Keratinocyte (primary cell): ENCODE results near the gene DRD1. TPM values are rescaled to one million over a fixed set of nuclear protein-coding genes. Genes with fewer than 3 reads are reported as not detected.

ENCODE experiments used
- DNase-seq: peaks from one replicate; pipeline ENCODE4 v3.0.0-alpha.2; 2011; ENCODE audit warnings: low read depth, missing footprints, low spot score
- FAIRE-seq: peaks from 2 replicates; lab custom pipeline; 2011; peaks lifted over from hg19 to GRCh38; lab: Jason Lieb, UNC
- H2AFZ ChIP-seq: 2 replicates; pipeline ENCODE4 v1.6.0; 2012; ENCODE audit warnings: low read length, control low read depth, inconsistent platforms; ENCODE audit not compliant: control insufficient read depth
- H3K27ac ChIP-seq: 2 replicates; pipeline ENCODE4 v1.5.1; 2011; ENCODE audit warnings: low read length; ENCODE audit not compliant: control insufficient read depth, insufficient read depth
- H3K27me3 ChIP-seq: 3 replicates; pipeline ENCODE4 v1.6.0; 2011; ENCODE audit warnings: low read length; ENCODE audit not compliant: control insufficient read depth, insufficient read depth; ENCODE audit errors: extremely low read depth
- H3K36me3 ChIP-seq, 2 experiments: 2 replicates in 1 of 2; 3 replicates in 1 of 2; pipeline ENCODE4 v1.5.1; 2011; ENCODE audit warnings: low read length in 2 of 2, mild to moderate bottlenecking in 1 of 2; ENCODE audit not compliant: control insufficient read depth in 2 of 2, insufficient read depth in 2 of 2; ENCODE audit errors: extremely low read depth in 1 of 2
- H3K4me1 ChIP-seq: 3 replicates; pipeline ENCODE4 v1.5.1; 2011; ENCODE audit warnings: low read length; ENCODE audit not compliant: control insufficient read depth, insufficient read depth; ENCODE audit errors: extremely low read depth
- H3K4me2 ChIP-seq: 3 replicates; pipeline ENCODE4 v1.6.0; 2011; ENCODE audit warnings: low read depth, low read length; ENCODE audit not compliant: control insufficient read depth, insufficient read depth; ENCODE audit errors: extremely low read depth
- H3K4me3 ChIP-seq, 3 experiments: fragments of 200-600 bp in 1 of 3; sonication (generic) in 1 of 3; 2 replicates in 2 of 3; 3 replicates in 1 of 3; pipeline ENCODE4 v1.5.1; 2011 to 2016; ENCODE audit warnings: low read length in 3 of 3, mild to moderate bottlenecking in 3 of 3, control low read depth in 2 of 3, inconsistent platforms in 1 of 3, low read depth in 1 of 3, mixed read lengths in 1 of 3, mixed run types in 1 of 3, moderate library complexity in 1 of 3; ENCODE audit not compliant: control insufficient read depth in 2 of 3, insufficient read depth in 2 of 3; ENCODE audit errors: extremely low read depth in 1 of 3
- H3K79me2 ChIP-seq: 2 replicates; pipeline ENCODE4 v1.6.0; 2012; ENCODE audit warnings: low read length; ENCODE audit not compliant: control insufficient read depth, insufficient read depth
- H3K9ac ChIP-seq: 3 replicates; pipeline ENCODE4 v1.6.0; 2011; ENCODE audit warnings: low read length; ENCODE audit not compliant: control insufficient read depth, insufficient read depth; ENCODE audit errors: extremely low read depth
- H3K9me1 ChIP-seq: 3 replicates; pipeline ENCODE4 v1.6.0; 2011; ENCODE audit warnings: low read length; ENCODE audit not compliant: control insufficient read depth, insufficient read depth; ENCODE audit errors: extremely low read depth
- H3K9me3 ChIP-seq: 2 replicates; pipeline ENCODE4 v1.5.1; 2012; ENCODE audit warnings: low read depth, low read length; ENCODE audit not compliant: control insufficient read depth
- H4K20me1 ChIP-seq: 3 replicates; pipeline ENCODE4 v1.6.0; 2011; ENCODE audit warnings: low read length; ENCODE audit not compliant: control insufficient read depth, insufficient read depth; ENCODE audit errors: extremely low read depth
- EZH2 ChIP-seq: IDR thresholded peaks from one replicate; pipeline ENCODE4 v1.6.1; 2012; ENCODE audit warnings: inconsistent platforms, mild to moderate bottlenecking, low read length, moderate library complexity
- dilution Hi-C: fragments of 300-500 bp; cut with MboI; formaldehyde crosslinking; loops from one replicate; pipeline ENCODE4 v1.7.0; 2020; ENCODE audit warnings: low sequenced_read_pairs; ENCODE audit not compliant: extremely low pct_ligation_motif_present
- polyA plus RNA-seq, 5 experiments: library from polyadenylated mRNA; depleted of rRNA in 3 of 5; stranded (reverse) in 3 of 5; stranded (forward) in 1 of 5; unstranded in 1 of 5; fragments of >200 nt; gene quantifications; 1 replicate in 1 of 5; 2 replicates in 3 of 5; 3 replicates in 1 of 5; pipeline versions ENCODE4 v1.2.1 to v1.2.3, GENCODE V29; 2011 to 2012; ENCODE audit warnings: missing spikeins in 2 of 5, low read depth in 1 of 5, low replicate concordance in 1 of 5
- TF ChIP-seq, protein P1 (sequence below), 3 experiments: IDR thresholded peaks in 1 of 3; conservative IDR thresholded peaks in 1 of 3; optimal IDR thresholded peaks in 1 of 3; 2 replicates in 2 of 3; 3 replicates in 1 of 3; pipeline versions ENCODE3 to v1.5.1; 2011; ENCODE audit warnings: low read length in 3 of 3, mild to moderate bottlenecking in 3 of 3, moderate library complexity in 2 of 3, control low read depth in 1 of 3, inconsistent platforms in 1 of 3; ENCODE audit not compliant: insufficient read depth in 2 of 3; ENCODE audit errors: extremely low read depth in 1 of 3

The DRD1 gene
- polyA plus RNA-seq, 1 donor (not counting 4 experiments of a cell fraction or from before 2014, with no cell fraction given), result not detected

DNA sequence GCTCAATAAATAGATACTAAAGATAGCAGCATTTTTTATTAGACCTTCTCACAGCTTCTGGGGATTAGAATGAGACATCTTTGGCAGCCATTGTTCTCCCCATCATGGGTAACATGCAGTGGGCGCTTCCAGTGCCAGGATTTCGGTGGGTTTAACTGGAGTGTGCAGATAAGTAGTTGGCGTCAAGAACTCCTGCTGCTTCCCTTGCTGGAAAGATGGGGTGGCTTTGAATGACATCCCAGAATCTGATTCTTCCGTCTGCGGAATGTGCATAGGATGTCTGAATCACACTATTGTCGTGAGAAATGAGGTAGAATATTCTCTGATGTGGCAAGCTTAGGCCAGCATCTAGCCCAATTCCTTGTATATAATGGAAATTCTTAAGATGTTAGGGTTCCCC is 41.6 kb upstream of the DRD1 start:
- no peak for FAIRE-seq
- dilution Hi-C loops, result no loop called here
- H3K9me1 ChIP-seq, result no peaks in the 10 kb centered on the region
- no peak for DNase-seq
- peaks cover 100% of the 10 kb centered on the region for H3K79me2 ChIP-seq
- peaks cover 7% of the 10 kb centered on the region for H4K20me1 ChIP-seq
- H3K4me2 ChIP-seq, result no peak overlapping the region
- no peak overlapping the region for H3K4me3 ChIP-seq
- no peaks in the 10 kb centered on the region for H3K27me3 ChIP-seq
- TF ChIP-seq, protein P1, sequence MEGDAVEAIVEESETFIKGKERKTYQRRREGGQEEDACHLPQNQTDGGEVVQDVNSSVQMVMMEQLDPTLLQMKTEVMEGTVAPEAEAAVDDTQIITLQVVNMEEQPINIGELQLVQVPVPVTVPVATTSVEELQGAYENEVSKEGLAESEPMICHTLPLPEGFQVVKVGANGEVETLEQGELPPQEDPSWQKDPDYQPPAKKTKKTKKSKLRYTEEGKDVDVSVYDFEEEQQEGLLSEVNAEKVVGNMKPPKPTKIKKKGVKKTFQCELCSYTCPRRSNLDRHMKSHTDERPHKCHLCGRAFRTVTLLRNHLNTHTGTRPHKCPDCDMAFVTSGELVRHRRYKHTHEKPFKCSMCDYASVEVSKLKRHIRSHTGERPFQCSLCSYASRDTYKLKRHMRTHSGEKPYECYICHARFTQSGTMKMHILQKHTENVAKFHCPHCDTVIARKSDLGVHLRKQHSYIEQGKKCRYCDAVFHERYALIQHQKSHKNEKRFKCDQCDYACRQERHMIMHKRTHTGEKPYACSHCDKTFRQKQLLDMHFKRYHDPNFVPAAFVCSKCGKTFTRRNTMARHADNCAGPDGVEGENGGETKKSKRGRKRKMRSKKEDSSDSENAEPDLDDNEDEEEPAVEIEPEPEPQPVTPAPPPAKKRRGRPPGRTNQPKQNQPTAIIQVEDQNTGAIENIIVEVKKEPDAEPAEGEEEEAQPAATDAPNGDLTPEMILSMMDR (optimal IDR thresholded peaks at IDR 0.05 in 1 of 3, IDR thresholded peaks at IDR 0.05 in 1 of 3, conservative IDR thresholded peaks at IDR 0.05 in 1 of 3; ENCODE audit: extremely low read depth in 1 of 3, insufficient read depth in 2 of 3, low read length in 3 of 3), result no peak
- no peak for TF ChIP-seq EZH2
- H3K27ac ChIP-seq, result no peak overlapping the region
- H2AFZ ChIP-seq, result no peak overlapping the region
- H3K36me3 ChIP-seq, result peaks cover 14 to 15% of the 10 kb centered on the region in 2 experiments
- H3K9ac ChIP-seq, result no peak overlapping the region
- H3K4me1 ChIP-seq, result no peaks in the 10 kb centered on the region
- H3K9me3 ChIP-seq, result no peaks in the 10 kb centered on the region

DNA sequence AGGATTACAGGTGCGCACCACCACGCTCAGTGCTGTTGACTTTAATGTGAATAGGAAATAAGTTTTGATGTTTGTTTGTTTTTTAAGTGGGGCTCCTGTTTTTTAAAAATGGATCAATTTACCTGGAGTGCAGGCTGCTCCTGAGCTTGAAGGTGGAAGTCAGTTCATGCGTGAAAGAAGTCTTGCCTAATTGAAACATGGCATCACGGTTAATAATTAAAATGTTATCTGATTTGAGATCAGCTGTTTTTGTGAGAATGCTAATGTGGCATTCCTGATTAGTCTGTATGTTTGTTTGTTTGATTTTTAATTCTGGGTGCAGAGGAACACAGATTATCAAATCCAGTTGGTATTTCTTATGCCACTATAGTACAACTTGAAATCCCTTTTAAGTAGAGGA is 40.8 kb upstream of the DRD1 start:
- FAIRE-seq, result no peak
- Histone ChIP-seq H3K9me3 (no peaks in the 10 kb centered on the region), H3K27me3 (no peaks in the 10 kb centered on the region), H3K27ac (no peak overlapping the region), H3K4me2 (no peak overlapping the region), H3K79me2 (peaks cover 98% of the 10 kb centered on the region), H3K9me1 (no peaks in the 10 kb centered on the region), H3K4me1 (peaks cover 6% of the 10 kb centered on the region), H2AFZ (no peak overlapping the region), H3K9ac (no peak overlapping the region), H3K36me3 (peaks cover 14 to 19% of the 10 kb centered on the region in 2 experiments), H4K20me1 (peaks cover 7% of the 10 kb centered on the region), H3K4me3 (no peak overlapping the region)
- TF ChIP-seq, protein P1 (optimal IDR thresholded peaks at IDR 0.05 in 1 of 3, IDR thresholded peaks at IDR 0.05 in 1 of 3, conservative IDR thresholded peaks at IDR 0.05 in 1 of 3; ENCODE audit: extremely low read depth in 1 of 3, insufficient read depth in 2 of 3, low read length in 3 of 3), result no peak
- no peak for TF ChIP-seq EZH2
- dilution Hi-C loops, result no loop called here
- DNase-seq, result no peak
